IPS-18a (cell line): ENCODE results near the gene OTUB1.

Source experiments
- H3K27ac ChIP-seq: one replicate; pipeline ENCODE4 v1.5.1; 2013; ENCODE audit warnings: low read length
- H3K27me3 ChIP-seq: one replicate; pipeline ENCODE4 v1.6.1; 2013; ENCODE audit warnings: mild to moderate bottlenecking, low read length; ENCODE audit not compliant: control insufficient read depth, insufficient read depth
- H3K36me3 ChIP-seq: one replicate; pipeline ENCODE4 v1.6.1; 2013; ENCODE audit warnings: low read depth, low read length; ENCODE audit not compliant: control insufficient read depth
- H3K4me1 ChIP-seq: one replicate; pipeline ENCODE4 v1.6.1; 2013; ENCODE audit warnings: low read depth, low read length; ENCODE audit not compliant: control insufficient read depth
- H3K4me3 ChIP-seq: one replicate; pipeline ENCODE4 v1.5.1; 2013; ENCODE audit warnings: low read length
- H3K9ac ChIP-seq: one replicate; pipeline ENCODE4 v1.6.1; 2013; ENCODE audit warnings: mild to moderate bottlenecking, low read length, moderate library complexity
- H3K9me3 ChIP-seq: one replicate; pipeline ENCODE4 v1.6.1; 2013; ENCODE audit warnings: low read depth, low read length; ENCODE audit not compliant: control insufficient read depth

The OTUB1 gene

DNA sequence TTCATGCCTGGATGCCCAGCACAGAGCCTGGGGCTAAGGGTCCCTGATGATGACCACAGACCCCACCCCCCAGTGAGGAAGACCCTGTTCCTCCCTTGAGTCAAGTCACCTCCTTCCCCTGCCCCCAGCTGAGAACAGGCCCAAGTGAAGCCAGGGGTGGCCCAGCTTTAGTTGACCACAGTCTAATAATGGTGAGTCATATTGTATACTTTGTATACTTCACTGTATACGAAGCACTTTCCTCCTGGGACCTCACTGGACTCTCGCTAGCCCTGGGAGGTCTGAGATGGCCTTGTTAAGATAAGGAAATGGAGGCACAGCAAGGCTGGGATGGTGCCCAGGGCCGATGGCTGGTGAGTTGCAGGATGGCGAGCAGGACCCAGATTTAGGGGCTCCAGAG is 45.8 kb downstream of the OTUB1 start:
- H3K27me3 ChIP-seq: peaks cover 88% of the 10 kb centered on the region
- H3K9me3 ChIP-seq: no peaks in the 10 kb centered on the region
- no peak overlapping the region for H3K9ac ChIP-seq
- no peak overlapping the region for H3K27ac ChIP-seq
- H3K4me1 ChIP-seq: peaks cover 19% of the 10 kb centered on the region
- no peak overlapping the region for H3K4me3 ChIP-seq
- H3K36me3 ChIP-seq: no peaks in the 10 kb centered on the region

DNA sequence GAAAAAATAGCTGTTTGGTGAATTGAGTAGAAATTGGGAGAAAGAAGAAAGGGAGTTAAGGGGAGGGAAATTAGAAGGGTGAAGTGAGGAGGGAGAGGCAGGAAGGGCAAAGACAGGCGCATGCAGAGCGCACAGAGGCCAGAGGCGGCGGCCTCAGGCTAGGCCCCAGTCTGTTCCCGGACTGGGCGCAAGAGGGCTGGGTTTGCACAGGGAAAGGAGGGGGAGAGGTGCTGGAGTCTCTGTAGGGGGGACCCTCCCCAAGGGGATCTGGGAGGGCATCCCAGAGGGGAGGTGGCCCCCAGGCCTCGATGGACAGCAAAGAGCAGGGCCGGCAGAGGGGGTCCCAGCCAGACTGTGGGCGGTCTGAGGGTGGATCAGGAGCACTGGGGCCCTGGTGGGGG is 48.2 kb downstream of the OTUB1 start:
- peaks cover 96% of the 10 kb centered on the region for H3K27me3 ChIP-seq
- H3K27ac ChIP-seq: no peak overlapping the region
- no peaks in the 10 kb centered on the region for H3K9me3 ChIP-seq
- H3K36me3 ChIP-seq: no peaks in the 10 kb centered on the region
- H3K9ac ChIP-seq: no peak overlapping the region
- H3K4me3 ChIP-seq: no peak overlapping the region
- H3K4me1 ChIP-seq: peaks cover 3% of the 10 kb centered on the region

DNA sequence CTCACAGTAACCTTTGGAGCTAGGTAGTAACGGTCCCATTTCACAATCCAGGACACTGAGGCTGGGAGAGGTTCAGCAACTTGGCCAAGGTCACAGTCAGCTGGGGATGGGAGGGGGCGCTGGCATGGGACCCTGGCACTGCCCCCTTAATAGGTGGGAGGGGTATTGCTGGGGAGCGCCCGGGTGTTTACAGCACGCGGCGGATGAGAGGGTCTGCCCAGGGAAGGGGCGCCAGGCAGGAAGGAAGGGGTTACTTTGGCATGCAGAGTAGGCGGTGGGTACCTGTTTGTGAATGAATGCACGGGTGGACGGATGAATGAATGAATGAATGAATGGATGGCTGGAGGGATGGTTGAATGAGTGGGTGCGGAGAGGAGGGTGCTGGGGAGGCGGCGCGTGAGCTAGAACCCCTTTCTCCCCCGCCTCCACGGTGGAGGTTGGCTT is 48.9 kb downstream of the OTUB1 start:
- H3K9ac ChIP-seq: no peak overlapping the region
- no peaks in the 10 kb centered on the region for H3K36me3 ChIP-seq
- no peak overlapping the region for H3K27ac ChIP-seq
- H3K4me1 ChIP-seq: no peaks in the 10 kb centered on the region
- H3K4me3 ChIP-seq: no peak overlapping the region
- H3K9me3 ChIP-seq: no peaks in the 10 kb centered on the region
- H3K27me3 ChIP-seq: peaks cover 96% of the 10 kb centered on the region

DNA sequence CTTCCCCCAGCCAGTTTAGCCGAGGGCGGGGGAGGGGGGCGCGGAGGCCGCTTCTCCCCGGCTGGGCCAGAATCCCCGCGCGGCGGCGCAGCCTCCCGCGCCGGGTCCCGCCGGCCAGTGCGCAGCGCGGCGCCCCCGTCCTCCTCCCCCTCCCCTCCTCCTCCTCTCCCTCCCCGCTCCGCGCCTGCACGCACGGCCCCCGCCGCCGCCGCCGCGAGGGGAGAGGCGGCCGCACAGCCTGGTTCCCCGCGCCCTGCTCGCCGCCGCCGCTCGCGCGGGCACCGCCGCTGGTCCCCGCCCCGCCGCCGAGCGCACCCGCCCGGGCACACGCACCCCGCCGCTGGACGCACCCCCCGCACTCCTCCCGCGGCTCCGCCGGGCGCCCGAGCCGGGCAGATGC is 49.3 kb downstream of the OTUB1 start, which contains the start of gene FLRT1:
Gene FLRT1 (plus strand): TSS at position 356 of the 400 bp plus-strand sequence. CDS start 80,337 bp downstream, outside the sequence.
- Histone ChIP-seq H3K36me3 (no peaks in the 10 kb centered on the region), H3K27ac (no peak within 1 kb of the TSS), H3K4me1 (no peaks in the 10 kb centered on the region), H3K27me3 (peaks cover 96% of the 10 kb centered on the region), H3K9ac (no peak within 1 kb of the TSS), H3K9me3 (no peaks in the 10 kb centered on the region), H3K4me3 (peak within 1 kb of the TSS; percentile 51)

DNA sequence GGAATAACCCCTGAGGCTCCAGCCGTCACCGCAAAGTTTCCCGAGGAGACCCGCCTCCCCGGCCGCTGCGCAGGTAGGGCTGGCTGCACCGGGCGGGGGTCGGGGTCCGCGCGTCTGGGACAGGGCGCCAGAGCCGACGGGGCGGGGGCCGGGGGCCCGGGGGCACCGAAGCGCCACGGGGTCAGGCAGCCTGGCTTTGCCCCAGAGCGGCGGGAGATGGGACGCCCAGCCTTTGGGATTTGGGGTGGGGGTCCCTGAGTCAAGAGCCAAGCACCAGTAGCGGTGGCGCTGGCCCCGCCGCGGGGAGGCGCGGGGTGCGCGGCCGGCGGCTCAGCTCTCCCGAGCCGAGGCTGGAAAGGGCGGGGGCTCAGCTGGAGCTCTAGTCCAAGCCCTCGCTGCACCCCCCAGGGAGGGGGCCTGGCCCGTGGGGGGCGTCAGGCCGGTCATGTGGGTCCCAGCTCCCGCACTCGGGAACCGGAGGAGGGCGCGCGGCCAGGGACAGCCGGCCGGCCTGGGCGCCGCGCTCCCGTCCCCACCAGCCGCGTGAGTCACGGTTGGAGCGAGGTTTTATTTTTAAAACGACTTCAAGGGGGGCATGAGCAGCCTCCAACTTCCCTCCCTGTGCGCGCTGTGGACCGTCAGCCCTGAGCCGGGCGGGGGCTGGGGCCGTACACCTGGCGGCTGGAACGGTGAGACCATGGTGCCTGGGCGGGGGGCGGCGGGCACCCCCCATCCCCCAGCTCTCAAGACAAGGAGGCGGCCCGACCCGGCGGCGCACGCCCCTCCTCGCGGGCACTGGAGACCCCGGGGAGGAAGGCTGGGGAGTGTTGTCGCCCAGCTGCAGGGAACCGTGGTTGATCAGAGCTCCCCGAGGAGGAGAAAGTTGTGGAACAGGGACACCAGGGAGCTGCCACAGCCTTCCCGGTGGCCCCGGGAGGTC is 50.1 kb downstream of the OTUB1 start:
- H3K4me1 ChIP-seq: no peaks in the 10 kb centered on the region
- H3K36me3 ChIP-seq: no peaks in the 10 kb centered on the region
- H3K9me3 ChIP-seq: no peaks in the 10 kb centered on the region
- H3K4me3 ChIP-seq: peak overlapping the region; percentile 51
- H3K27me3 ChIP-seq: peaks cover 96% of the 10 kb centered on the region
- no peak overlapping the region for H3K9ac ChIP-seq
- H3K27ac ChIP-seq: no peak overlapping the region

DNA sequence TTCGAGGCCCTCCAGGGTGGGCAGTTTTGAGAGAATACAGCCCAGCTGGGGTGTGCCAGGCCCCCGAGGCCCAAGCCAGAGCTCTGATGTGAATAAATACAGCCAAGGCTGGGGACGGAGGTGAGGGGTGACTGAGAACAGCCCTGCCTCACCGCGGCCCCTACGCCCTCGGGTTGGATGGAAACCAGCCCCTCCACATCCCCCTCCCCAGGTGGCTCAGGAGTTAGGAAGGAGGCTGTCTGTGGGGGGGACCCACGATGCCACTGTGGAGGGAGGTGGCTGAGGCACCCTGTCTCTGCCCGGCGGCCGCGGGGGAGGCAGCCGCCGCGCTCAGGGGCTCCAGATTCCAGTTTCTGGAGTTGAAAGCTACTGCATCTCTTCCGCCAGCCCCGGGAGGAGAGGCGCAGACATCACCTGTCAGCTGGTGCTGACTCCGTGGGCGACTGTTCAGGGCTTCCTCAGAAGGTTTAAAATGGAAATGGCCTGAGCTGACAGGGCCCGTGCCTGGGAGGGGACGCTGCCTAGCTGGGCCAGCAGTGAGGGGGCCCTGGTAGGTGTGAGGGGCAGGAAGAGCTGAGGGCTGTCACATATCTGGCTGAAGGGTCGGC is 50.9 kb downstream of the OTUB1 start:
- H3K9ac ChIP-seq: no peak overlapping the region
- no peaks in the 10 kb centered on the region for H3K36me3 ChIP-seq
- no peak overlapping the region for H3K27ac ChIP-seq
- H3K4me1 ChIP-seq: no peaks in the 10 kb centered on the region
- peak overlapping the region; percentile 51 for H3K4me3 ChIP-seq
- peaks cover 94% of the 10 kb centered on the region for H3K27me3 ChIP-seq
- H3K9me3 ChIP-seq: no peaks in the 10 kb centered on the region

DNA sequence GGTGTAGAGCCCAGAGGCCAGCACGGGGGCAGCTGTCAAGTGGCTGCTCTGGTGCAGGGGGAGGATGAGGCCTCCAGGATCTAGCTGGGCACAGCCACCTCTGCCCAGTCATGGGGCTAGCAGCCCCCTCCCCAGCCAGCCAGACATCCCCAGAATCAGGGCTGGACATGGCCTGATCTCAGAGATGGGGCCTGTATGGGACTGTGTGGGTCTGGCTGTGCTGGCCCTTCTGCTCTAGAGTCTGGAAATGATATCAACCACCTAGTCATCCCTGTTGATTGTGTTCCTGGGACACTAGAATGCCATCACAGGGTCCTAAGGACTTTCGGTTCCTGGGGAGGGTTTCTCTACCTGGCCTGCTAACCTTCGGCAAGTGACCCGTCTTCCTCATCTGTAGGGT is 52.3 kb downstream of the OTUB1 start:
- Histone ChIP-seq H3K9me3 (no peaks in the 10 kb centered on the region), H3K27me3 (peaks cover 94% of the 10 kb centered on the region), H3K4me3 (no peak overlapping the region), H3K36me3 (no peaks in the 10 kb centered on the region), H3K4me1 (no peaks in the 10 kb centered on the region), H3K9ac (no peak overlapping the region), H3K27ac (no peak overlapping the region)

DNA sequence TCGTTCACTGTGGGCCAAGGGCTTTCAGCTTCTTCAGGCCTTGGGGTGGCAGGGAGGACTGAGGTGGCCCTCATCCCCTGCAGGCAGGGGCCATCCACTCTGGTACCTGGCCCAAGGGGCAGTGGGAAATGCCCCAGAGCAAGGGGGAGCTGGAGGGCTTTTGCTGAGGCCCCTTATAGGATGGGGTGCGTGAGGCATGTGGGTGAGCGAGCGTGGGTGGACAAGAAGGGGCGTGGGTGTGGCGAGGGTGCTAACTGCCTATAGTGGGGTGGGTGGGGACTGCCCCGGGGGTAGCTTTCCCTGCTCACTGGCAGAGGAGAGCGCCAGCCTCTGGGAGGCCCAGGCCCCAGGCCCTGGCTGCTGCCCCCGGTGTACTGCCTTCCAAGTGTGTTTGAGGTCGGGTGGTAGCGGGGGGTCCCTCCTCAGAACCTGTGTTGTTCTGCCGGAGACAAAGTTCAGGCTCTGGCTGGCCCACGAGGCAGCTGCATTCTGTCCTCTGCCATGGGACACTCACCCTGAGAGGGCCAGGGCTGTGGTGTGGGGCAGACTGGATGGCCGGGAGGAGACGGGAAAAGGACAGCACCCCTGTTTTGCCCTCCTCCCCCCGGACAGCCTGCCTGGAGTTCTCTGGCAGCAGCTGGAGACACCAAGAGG is 52.9 kb downstream of the OTUB1 start:
- H3K4me1 ChIP-seq: no peaks in the 10 kb centered on the region
- H3K4me3 ChIP-seq: no peak overlapping the region
- H3K36me3 ChIP-seq: no peaks in the 10 kb centered on the region
- no peak overlapping the region for H3K27ac ChIP-seq
- H3K27me3 ChIP-seq: peaks cover 94% of the 10 kb centered on the region
- H3K9ac ChIP-seq: no peak overlapping the region
- no peaks in the 10 kb centered on the region for H3K9me3 ChIP-seq

DNA sequence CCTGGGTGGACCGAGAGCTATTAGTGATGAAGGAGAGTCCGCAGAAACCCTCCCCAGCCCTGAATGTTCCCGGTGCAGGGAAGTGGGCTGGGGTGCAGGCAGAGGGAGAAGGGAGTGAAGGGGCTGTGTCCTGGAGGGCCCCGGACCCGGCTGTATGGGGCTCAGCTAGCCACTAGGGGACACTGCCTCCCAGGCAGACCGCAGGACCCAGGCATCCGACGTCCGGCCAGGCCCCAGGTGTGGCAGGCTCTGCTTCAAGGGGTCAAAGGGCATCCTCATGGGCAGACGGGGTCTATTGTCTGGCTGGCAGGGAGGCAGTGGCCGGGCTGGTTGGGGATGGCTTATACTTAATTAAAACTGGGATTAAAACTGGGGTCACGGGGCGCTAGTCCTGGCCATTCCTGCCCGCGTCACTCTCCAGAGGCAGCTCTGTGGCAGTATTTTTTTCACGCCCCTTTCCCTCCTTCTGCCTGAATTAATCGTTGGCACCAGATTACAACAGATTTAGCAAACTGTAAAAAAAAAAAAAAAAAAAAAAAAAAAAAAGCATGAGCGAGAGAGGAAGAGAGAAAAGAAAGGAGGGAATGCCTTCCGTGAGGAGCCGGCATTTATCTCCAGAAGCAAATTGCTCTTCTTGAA is 54.6 kb downstream of the OTUB1 start:
- Histone ChIP-seq H3K4me3 (no peak overlapping the region), H3K9me3 (no peaks in the 10 kb centered on the region), H3K27ac (no peak overlapping the region), H3K4me1 (no peaks in the 10 kb centered on the region), H3K36me3 (no peaks in the 10 kb centered on the region), H3K27me3 (peaks cover 98% of the 10 kb centered on the region), H3K9ac (no peak overlapping the region)

DNA sequence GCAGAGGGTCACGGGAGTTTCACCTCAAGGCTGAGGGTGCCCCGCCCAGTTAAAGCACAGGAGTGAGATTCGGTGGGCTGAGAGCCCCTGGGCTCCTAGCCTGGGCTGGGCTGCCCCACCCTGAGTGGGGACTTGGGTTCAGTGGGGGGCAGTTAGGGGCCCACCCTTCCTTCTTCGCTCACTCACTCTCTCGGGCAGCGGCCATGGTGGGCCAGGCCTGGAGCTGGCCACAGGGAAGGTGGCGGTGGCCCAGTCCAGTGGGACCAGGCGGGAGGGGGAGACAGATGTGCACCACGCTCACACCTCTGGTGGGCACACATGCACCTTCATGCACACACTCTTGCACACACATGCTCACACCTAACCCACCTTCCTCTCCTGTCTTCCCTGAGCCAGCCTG is 55.6 kb downstream of the OTUB1 start:
- no peak overlapping the region for H3K27ac ChIP-seq
- H3K27me3 ChIP-seq: peaks cover 98% of the 10 kb centered on the region
- H3K9me3 ChIP-seq: no peaks in the 10 kb centered on the region

DNA sequence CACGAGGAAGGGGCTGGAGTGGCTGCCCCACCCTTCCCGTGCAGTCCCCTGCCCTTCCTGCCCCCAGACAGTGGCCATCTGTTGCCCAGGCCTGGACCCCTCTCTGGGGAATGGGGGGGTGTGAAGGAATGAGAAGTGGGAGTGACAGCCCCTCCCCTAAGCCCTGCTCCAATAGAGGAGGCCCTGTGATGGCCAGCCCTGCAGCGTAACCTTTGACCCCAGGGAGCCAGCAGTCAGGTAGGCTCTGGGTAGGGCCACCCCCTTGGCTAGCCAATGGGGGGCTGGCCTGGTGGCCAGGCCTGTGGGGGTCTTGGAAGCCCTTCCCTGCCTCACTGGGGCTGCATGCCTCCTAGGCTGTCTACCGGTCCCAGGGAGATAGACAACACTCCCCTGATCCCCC is 56.1 kb downstream of the OTUB1 start:
- no peak overlapping the region for H3K4me3 ChIP-seq
- H3K9me3 ChIP-seq: no peaks in the 10 kb centered on the region
- no peak overlapping the region for H3K9ac ChIP-seq
- H3K27ac ChIP-seq: no peak overlapping the region
- peaks cover 98% of the 10 kb centered on the region for H3K27me3 ChIP-seq
- H3K4me1 ChIP-seq: no peaks in the 10 kb centered on the region
- H3K36me3 ChIP-seq: no peaks in the 10 kb centered on the region

More for the DNA sequence above, 55.6 kb downstream of the OTUB1 start:
- no peaks in the 10 kb centered on the region for H3K36me3 ChIP-seq
- H3K4me3 ChIP-seq: no peak overlapping the region
- no peaks in the 10 kb centered on the region for H3K4me1 ChIP-seq
- H3K9ac ChIP-seq: no peak overlapping the region
